Testis (tissue), 2 donors: ENCODE data around the gene OR2T10.

ENCODE experiments used
- POLR2A ChIP-seq: fragments of 450-650 bp; IDR thresholded peaks from one replicate; pipeline ENCODE4 v1.6.1; 2017; ENCODE audit warnings: antibody characterized with exemption, mild to moderate bottlenecking, moderate library complexity
- TF ChIP-seq, protein P1 (sequence below), 3 experiments: fragments of 450-650 bp in 2 of 3; fragments of 200-600 bp in 1 of 3; sonication (generic) in 1 of 3; IDR thresholded peaks; one replicate each; pipeline ENCODE4 v1.5.1; 2016 to 2019; ENCODE audit warnings: antibody characterized with exemption in 3 of 3, mild to moderate bottlenecking in 2 of 3, moderate library complexity in 1 of 3

DNA sequence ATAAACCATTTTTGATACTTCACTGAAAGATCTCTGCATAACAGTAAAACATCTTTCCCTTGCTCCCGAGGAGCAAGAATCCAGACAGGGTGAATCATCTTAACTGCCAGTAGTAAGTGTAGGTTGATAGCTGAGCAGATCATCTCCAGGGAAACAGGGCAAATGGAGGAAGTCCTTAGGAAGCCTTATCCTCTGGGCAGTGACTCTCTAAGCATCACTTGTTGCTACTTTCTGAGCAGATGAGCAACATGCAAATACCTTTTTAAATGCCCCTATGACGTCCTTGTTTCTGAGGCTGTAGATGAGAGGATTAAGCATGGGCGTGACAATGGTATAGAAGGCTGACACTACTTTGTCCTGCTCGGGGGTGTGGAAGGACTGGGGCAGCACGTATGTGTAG, 28.5 kb upstream of the OR2T10 start:
- no peak for TF ChIP-seq POLR2A
- TF ChIP-seq, protein P1, sequence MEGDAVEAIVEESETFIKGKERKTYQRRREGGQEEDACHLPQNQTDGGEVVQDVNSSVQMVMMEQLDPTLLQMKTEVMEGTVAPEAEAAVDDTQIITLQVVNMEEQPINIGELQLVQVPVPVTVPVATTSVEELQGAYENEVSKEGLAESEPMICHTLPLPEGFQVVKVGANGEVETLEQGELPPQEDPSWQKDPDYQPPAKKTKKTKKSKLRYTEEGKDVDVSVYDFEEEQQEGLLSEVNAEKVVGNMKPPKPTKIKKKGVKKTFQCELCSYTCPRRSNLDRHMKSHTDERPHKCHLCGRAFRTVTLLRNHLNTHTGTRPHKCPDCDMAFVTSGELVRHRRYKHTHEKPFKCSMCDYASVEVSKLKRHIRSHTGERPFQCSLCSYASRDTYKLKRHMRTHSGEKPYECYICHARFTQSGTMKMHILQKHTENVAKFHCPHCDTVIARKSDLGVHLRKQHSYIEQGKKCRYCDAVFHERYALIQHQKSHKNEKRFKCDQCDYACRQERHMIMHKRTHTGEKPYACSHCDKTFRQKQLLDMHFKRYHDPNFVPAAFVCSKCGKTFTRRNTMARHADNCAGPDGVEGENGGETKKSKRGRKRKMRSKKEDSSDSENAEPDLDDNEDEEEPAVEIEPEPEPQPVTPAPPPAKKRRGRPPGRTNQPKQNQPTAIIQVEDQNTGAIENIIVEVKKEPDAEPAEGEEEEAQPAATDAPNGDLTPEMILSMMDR (IDR thresholded peaks at IDR 0.05), result no peak
